HL-60 (cell line): Measurements from ENCODE around the gene UBE2D4.

Experiments
- GABPA ChIP-seq: IDR thresholded peaks from 2 replicates; pipeline ENCODE4 v1.6.1; 2012; ENCODE audit warnings: low read depth
- POLR2AphosphoS5 ChIP-seq: IDR thresholded peaks from 2 replicates; pipeline ENCODE4 v1.6.1; 2012; ENCODE audit warnings: low read depth
- SPI1 ChIP-seq: IDR thresholded peaks from 2 replicates; pipeline ENCODE4 v1.6.1; 2012; ENCODE audit warnings: low read depth, mild to moderate bottlenecking, borderline replicate concordance
- TF ChIP-seq, protein P1 (sequence below): IDR thresholded peaks from one replicate; pipeline ENCODE4 v1.5.1; 2011; ENCODE audit warnings: low read length, control low read depth, inconsistent platforms; ENCODE audit not compliant: insufficient read depth
- TF ChIP-seq, protein P2 (sequence below): IDR thresholded peaks from 2 replicates; pipeline ENCODE4 v1.6.1; 2012; ENCODE audit warnings: low read depth; ENCODE audit not compliant: insufficient replicate concordance

DNA sequence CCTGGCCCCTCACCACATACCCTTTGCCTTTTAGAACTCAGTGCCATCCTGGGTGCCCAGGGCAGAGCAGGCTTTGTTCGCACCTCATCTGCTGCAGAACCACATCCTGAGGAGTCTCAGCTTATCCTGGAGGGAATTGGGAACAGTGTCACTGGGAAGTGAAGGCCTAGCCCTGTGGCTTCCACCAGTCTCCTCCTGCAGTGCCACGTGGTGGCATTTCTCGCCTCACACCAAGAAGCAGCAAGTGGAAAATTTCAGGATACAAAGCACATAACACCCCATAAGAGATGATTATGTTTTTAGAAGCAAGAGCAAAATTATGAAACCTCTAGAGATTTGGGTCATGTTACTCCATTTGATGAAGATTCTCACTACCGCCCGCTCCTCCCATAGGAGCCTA lies 26.8 kb downstream of the UBE2D4 start:
- TF ChIP-seq, protein P1, sequence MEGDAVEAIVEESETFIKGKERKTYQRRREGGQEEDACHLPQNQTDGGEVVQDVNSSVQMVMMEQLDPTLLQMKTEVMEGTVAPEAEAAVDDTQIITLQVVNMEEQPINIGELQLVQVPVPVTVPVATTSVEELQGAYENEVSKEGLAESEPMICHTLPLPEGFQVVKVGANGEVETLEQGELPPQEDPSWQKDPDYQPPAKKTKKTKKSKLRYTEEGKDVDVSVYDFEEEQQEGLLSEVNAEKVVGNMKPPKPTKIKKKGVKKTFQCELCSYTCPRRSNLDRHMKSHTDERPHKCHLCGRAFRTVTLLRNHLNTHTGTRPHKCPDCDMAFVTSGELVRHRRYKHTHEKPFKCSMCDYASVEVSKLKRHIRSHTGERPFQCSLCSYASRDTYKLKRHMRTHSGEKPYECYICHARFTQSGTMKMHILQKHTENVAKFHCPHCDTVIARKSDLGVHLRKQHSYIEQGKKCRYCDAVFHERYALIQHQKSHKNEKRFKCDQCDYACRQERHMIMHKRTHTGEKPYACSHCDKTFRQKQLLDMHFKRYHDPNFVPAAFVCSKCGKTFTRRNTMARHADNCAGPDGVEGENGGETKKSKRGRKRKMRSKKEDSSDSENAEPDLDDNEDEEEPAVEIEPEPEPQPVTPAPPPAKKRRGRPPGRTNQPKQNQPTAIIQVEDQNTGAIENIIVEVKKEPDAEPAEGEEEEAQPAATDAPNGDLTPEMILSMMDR = no peak
- TF ChIP-seq POLR2AphosphoS5 (no peak), GABPA (no peak), SPI1 (no peak)
- TF ChIP-seq, protein P2, sequence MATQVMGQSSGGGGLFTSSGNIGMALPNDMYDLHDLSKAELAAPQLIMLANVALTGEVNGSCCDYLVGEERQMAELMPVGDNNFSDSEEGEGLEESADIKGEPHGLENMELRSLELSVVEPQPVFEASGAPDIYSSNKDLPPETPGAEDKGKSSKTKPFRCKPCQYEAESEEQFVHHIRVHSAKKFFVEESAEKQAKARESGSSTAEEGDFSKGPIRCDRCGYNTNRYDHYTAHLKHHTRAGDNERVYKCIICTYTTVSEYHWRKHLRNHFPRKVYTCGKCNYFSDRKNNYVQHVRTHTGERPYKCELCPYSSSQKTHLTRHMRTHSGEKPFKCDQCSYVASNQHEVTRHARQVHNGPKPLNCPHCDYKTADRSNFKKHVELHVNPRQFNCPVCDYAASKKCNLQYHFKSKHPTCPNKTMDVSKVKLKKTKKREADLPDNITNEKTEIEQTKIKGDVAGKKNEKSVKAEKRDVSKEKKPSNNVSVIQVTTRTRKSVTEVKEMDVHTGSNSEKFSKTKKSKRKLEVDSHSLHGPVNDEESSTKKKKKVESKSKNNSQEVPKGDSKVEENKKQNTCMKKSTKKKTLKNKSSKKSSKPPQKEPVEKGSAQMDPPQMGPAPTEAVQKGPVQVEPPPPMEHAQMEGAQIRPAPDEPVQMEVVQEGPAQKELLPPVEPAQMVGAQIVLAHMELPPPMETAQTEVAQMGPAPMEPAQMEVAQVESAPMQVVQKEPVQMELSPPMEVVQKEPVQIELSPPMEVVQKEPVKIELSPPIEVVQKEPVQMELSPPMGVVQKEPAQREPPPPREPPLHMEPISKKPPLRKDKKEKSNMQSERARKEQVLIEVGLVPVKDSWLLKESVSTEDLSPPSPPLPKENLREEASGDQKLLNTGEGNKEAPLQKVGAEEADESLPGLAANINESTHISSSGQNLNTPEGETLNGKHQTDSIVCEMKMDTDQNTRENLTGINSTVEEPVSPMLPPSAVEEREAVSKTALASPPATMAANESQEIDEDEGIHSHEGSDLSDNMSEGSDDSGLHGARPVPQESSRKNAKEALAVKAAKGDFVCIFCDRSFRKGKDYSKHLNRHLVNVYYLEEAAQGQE = no peak
